ENCODE data around the gene PLEK2.

- TF ChIP-seq FOXJ3 (CRISPR knock-in tag; IDR thresholded peaks at IDR 0.05; ENCODE audit: borderline replicate concordance) (no peak), HCFC1 (IDR thresholded peaks at IDR 0.05; ENCODE audit: low read depth, low read length) (no peak), THRA (CRISPR knock-in tag; IDR thresholded peaks at IDR 0.05; ENCODE audit: borderline replicate concordance) (no peak), KDM5A (IDR thresholded peaks at IDR 0.05; ENCODE audit: borderline replicate concordance, low read length) (no peak), ZNF747 (CRISPR knock-in tag; IDR thresholded peaks at IDR 0.05; ENCODE audit: borderline replicate concordance) (no peak), POLR2AphosphoS5 (IDR thresholded peaks at IDR 0.05; ENCODE audit: low read depth, low read length) (no peak), ZBTB1 (CRISPR knock-in tag; IDR thresholded peaks at IDR 0.05; ENCODE audit: borderline replicate concordance) (no peak), NKX3-1 (CRISPR knock-in tag; IDR thresholded peaks at IDR 0.05) (no peak), ZNF839 (CRISPR knock-in tag; IDR thresholded peaks at IDR 0.05; ENCODE audit: borderline replicate concordance) (no peak), POGZ (CRISPR knock-in tag; IDR thresholded peaks at IDR 0.05) (no peak), CTCF (CRISPR knock-in tag; IDR thresholded peaks at IDR 0.05) (no peak), FOXA1 (IDR thresholded peaks at IDR 0.05) (no peak), FOXA1 (CRISPR knock-in tag; IDR thresholded peaks at IDR 0.05) (no peak), SRF (IDR thresholded peaks at IDR 0.05; ENCODE audit: low read depth, low read length) (no peak)
- TF ChIP-seq, protein P1, sequence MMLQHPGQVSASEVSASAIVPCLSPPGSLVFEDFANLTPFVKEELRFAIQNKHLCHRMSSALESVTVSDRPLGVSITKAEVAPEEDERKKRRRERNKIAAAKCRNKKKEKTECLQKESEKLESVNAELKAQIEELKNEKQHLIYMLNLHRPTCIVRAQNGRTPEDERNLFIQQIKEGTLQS (CRISPR knock-in tag; IDR thresholded peaks at IDR 0.05) = no peak
These were observed 29.3 kb upstream of the PLEK2 start for GRCh38 chr14:67441256-67441655.
